ENCODE results near the gene MAP3K5. TPM values are rescaled to one million over a fixed set of nuclear protein-coding genes. Genes with fewer than 3 reads are reported as not detected.

Gene MAP3K5
- total RNA-seq, 1 donor from 2014 or later: 31.2 TPM

- no peaks in the 10 kb centered on the region for H3K36me3 ChIP-seq
- DNase-seq (ENCODE audit: extremely low spot score in 2 of 2): no peak
- peaks cover 14% of the 10 kb centered on the region for H3K4me1 ChIP-seq
- intact Hi-C loops (cut with DNase I): no loop called here
- H3K9me3 ChIP-seq: no peaks in the 10 kb centered on the region
- TF ChIP-seq POLR2A (IDR thresholded peaks at IDR 0.05) (no peak), POLR2AphosphoS5 (IDR thresholded peaks at IDR 0.05; ENCODE audit: insufficient read depth in 1 of 2, low read depth in 1 of 2) (no peak)
- TF ChIP-seq, protein P1, sequence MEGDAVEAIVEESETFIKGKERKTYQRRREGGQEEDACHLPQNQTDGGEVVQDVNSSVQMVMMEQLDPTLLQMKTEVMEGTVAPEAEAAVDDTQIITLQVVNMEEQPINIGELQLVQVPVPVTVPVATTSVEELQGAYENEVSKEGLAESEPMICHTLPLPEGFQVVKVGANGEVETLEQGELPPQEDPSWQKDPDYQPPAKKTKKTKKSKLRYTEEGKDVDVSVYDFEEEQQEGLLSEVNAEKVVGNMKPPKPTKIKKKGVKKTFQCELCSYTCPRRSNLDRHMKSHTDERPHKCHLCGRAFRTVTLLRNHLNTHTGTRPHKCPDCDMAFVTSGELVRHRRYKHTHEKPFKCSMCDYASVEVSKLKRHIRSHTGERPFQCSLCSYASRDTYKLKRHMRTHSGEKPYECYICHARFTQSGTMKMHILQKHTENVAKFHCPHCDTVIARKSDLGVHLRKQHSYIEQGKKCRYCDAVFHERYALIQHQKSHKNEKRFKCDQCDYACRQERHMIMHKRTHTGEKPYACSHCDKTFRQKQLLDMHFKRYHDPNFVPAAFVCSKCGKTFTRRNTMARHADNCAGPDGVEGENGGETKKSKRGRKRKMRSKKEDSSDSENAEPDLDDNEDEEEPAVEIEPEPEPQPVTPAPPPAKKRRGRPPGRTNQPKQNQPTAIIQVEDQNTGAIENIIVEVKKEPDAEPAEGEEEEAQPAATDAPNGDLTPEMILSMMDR (IDR thresholded peaks at IDR 0.05): no peak
- no peaks in the 10 kb centered on the region for H3K27me3 ChIP-seq
- peak overlapping the region; percentile 74 for H3K27ac ChIP-seq
- peak overlapping the region; percentile 58 to 74 for H3K4me3 ChIP-seq
These were observed 242.8 kb downstream of the MAP3K5 start for GRCh38 chr6:136549300-136550044.

DNA sequence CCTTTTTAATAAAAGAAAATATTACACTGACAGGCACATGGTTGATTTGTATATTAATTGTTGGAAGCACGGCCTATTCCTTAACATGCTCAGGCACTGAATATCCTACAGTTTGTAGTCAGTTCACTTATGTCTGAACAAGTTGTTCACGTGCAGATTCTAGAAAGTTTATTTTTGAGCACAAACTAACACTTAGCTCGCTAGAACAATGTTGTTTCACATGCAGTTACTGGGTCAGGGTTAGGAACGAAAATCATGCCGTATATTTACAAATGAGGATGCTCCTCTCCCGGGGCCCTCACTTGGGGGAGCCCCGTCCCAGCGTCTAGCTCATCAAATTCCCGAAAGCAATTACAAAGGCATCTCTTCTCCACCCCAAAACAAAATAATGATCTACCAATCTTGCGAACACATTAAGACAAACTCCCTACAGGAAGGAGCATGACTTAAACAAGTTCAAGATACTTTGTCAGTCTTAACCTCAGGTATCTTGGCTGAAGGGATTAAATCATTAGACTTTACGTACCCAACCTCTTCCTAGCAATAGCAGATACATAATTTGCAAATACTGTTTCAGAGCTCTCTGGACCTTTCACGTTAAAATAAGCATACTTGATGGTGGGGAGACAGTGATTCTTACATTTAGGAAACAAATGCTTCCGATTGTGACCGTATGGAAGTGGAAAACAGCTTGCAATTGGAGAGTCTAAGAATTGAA, 243.5 kb downstream of the MAP3K5 start:
- Histone ChIP-seq H3K4me3 (peak overlapping the region in 1 of 2 donors; percentile 58), H3K27me3 (no peaks in the 10 kb centered on the region), H3K36me3 (no peaks in the 10 kb centered on the region), H3K9me3 (no peaks in the 10 kb centered on the region), H3K4me1 (peaks cover 14% of the 10 kb centered on the region), H3K27ac (no peak overlapping the region)
- intact Hi-C loops (cut with DNase I): no loop called here
- DNase-seq (ENCODE audit: extremely low spot score in 2 of 2): no peak
- TF ChIP-seq, protein P1 (IDR thresholded peaks at IDR 0.05): no peak
- TF ChIP-seq POLR2AphosphoS5 (IDR thresholded peaks at IDR 0.05; ENCODE audit: insufficient read depth in 1 of 2, low read depth in 1 of 2) (no peak), POLR2A (IDR thresholded peaks at IDR 0.05) (no peak)

DNA sequence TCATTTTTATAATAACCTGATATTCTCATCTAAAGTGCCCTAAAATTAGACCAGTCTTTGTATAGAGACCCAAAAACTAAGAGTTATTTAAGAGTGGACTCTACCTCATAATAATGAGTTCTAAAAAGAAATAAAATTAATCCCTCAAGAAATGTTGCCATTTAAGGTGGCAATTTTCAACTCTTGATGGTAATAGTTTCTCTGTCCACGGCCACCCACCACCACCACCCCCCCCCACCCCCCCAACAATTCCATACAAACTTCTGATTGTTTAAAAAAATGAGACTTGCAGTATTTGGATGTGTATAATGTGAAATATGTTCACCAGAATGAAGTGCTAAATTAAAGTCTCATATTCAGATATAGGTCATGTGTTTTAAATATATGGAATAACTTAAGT, 244.4 kb downstream of the MAP3K5 start:
- Histone ChIP-seq H3K4me3 (no peak overlapping the region), H3K9me3 (no peaks in the 10 kb centered on the region), H3K36me3 (no peaks in the 10 kb centered on the region), H3K27me3 (no peaks in the 10 kb centered on the region), H3K4me1 (peaks cover 14% of the 10 kb centered on the region), H3K27ac (no peak overlapping the region)
- TF ChIP-seq POLR2A (IDR thresholded peaks at IDR 0.05): no peak
- no peak for TF ChIP-seq POLR2AphosphoS5 (IDR thresholded peaks at IDR 0.05; ENCODE audit: insufficient read depth in 1 of 2, low read depth in 1 of 2)
- TF ChIP-seq, protein P1 (IDR thresholded peaks at IDR 0.05): no peak
- no peak for DNase-seq (ENCODE audit: extremely low spot score in 2 of 2)
- intact Hi-C loops (cut with DNase I): no loop called here

DNA sequence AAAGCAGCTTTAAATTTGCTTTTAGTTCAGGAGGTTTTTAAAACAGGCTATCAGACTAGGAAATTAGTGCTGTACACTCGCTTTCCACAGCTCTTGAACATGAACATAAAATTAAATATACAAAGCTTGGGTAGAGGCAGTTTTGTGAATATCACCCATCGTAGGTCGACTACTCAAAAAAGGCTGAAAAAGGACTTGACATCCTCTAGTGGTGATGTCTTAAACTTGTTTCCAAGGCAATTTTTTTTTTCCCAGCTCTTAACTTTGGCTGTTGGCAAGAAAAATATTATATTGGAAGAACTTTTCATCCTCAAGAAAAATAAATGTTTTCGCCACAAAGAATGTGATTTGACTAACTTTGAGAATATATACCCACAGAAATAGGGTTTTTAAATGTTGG, 244.9 kb downstream of the MAP3K5 start:
- TF ChIP-seq POLR2AphosphoS5 (IDR thresholded peaks at IDR 0.05; ENCODE audit: insufficient read depth in 1 of 2, low read depth in 1 of 2): no peak
- TF ChIP-seq, protein P1 (IDR thresholded peaks at IDR 0.05): peak in 1 of 3 experiments; percentile 40
- H3K27ac ChIP-seq: no peak overlapping the region
- no peaks in the 10 kb centered on the region for H3K36me3 ChIP-seq
- no peaks in the 10 kb centered on the region for H3K27me3 ChIP-seq
- H3K4me1 ChIP-seq: peaks cover 14% of the 10 kb centered on the region
- H3K9me3 ChIP-seq: no peaks in the 10 kb centered on the region
- no peak overlapping the region for H3K4me3 ChIP-seq
- intact Hi-C loops (cut with DNase I): no loop called here
- no peak for DNase-seq (ENCODE audit: extremely low spot score in 2 of 2)

- no peak for DNase-seq (ENCODE audit: extremely low spot score in 2 of 2)
- H3K27me3 ChIP-seq: no peaks in the 10 kb centered on the region
- no peak overlapping the region for H3K27ac ChIP-seq
- peaks cover 14% of the 10 kb centered on the region for H3K4me1 ChIP-seq
- intact Hi-C loops (cut with DNase I): no loop called here
- H3K36me3 ChIP-seq: no peaks in the 10 kb centered on the region
- no peak overlapping the region for H3K4me3 ChIP-seq
- H3K9me3 ChIP-seq: no peaks in the 10 kb centered on the region
- TF ChIP-seq, protein P1 (IDR thresholded peaks at IDR 0.05): no peak
- no peak for TF ChIP-seq POLR2A (IDR thresholded peaks at IDR 0.05)
- no peak for TF ChIP-seq POLR2AphosphoS5 (IDR thresholded peaks at IDR 0.05; ENCODE audit: insufficient read depth in 1 of 2, low read depth in 1 of 2)
These were observed 245.9 kb downstream of the MAP3K5 start for GRCh38 chr6:136546331-136546730.

Measured in vagina (tissue), 2 donors.